Measurements from ENCODE around the gene CXCR5.
A peak's percentile ranks its signal among the peaks of the same experiment; 100 is the strongest.

The CXCR5 gene

GRCh38 chr11:118907051-118908042, 23.7 kb downstream of the CXCR5 start:
- Histone ChIP-seq H2BK120ac (ENCODE audit: low read depth, low read length) (no peak overlapping the region), H2BK5ac (ENCODE audit: low read length) (peak overlapping the region; percentile 28), H3K56ac (ENCODE audit: low read length) (peak overlapping the region; percentile 77), H3K27me3 (ENCODE audit: insufficient read depth, low read length, poor library complexity) (no peaks in the 10 kb centered on the region), H4K5ac (ENCODE audit: low read length) (no peak overlapping the region), H2AK5ac (ENCODE audit: low read length) (no peak overlapping the region), H2BK15ac (replicated peaks; ENCODE audit: low read depth) (no peak overlapping the region), H3K4me3 (ENCODE audit: low read length) (no peak overlapping the region), H3K4me2 (ENCODE audit: low read length) (peak overlapping the region; percentile 8), H3K27ac (ENCODE audit: low read depth, low read length) (peak overlapping the region; percentile 9), H3K18ac (ENCODE audit: low read length) (peak overlapping the region; percentile 19), H3K79me1 (ENCODE audit: low read length) (peaks cover 20% of the 10 kb centered on the region), H3K23ac (ENCODE audit: low read length) (no peak overlapping the region), H3K4me1 (ENCODE audit: control insufficient read depth, low read depth, low read length) (peaks cover 27% of the 10 kb centered on the region), H3K9ac (ENCODE audit: low read length) (peak overlapping the region; percentile 52), H3K4ac (ENCODE audit: low read depth, low read length) (no peak overlapping the region), H3K36me3 (ENCODE audit: control insufficient read depth, insufficient read depth, low read length) (peaks cover 6% of the 10 kb centered on the region), H3K79me2 (ENCODE audit: control insufficient read depth, insufficient read depth, low read length) (peaks cover 28% of the 10 kb centered on the region), H4K8ac (ENCODE audit: low read depth, low read length) (no peak overlapping the region)
- peak; percentile 86 for DNase-seq
- WGBS (ENCODE audit: extremely low coverage, insufficient coverage, low lambda C conversion rate), result no CpG with 5 or more reads among the region's 24 CpGs

- Histone ChIP-seq H3K79me2 (ENCODE audit: control insufficient read depth, insufficient read depth, low read length) (peaks cover 28% of the 10 kb centered on the region), H3K4me1 (ENCODE audit: control insufficient read depth, low read depth, low read length) (peaks cover 36% of the 10 kb centered on the region)
- WGBS (ENCODE audit: extremely low coverage, insufficient coverage, low lambda C conversion rate), result no CpG with 5 or more reads among the region's 13 CpGs
These were observed 24.6 kb downstream of the CXCR5 start for GRCh38 chr11:118908264-118908663.

GRCh38 chr11:118908901-118909618, 25.4 kb downstream of the CXCR5 start:
- peak overlapping the region; percentile 56 for H2BK120ac ChIP-seq (ENCODE audit: low read depth, low read length)
- no peak overlapping the region for H4K8ac ChIP-seq (ENCODE audit: low read depth, low read length)
- H3K27me3 ChIP-seq (ENCODE audit: insufficient read depth, low read length, poor library complexity), result no peaks in the 10 kb centered on the region
- peak; percentile 97 for DNase-seq
- H2AK5ac ChIP-seq (ENCODE audit: low read length), result peak overlapping the region; percentile 94
- H3K9ac ChIP-seq (ENCODE audit: low read length), result peak overlapping the region; percentile 92
- H3K27ac ChIP-seq (ENCODE audit: low read depth, low read length), result peak overlapping the region; percentile 98
- H3K56ac ChIP-seq (ENCODE audit: low read length), result peak overlapping the region; percentile 99
- no peaks in the 10 kb centered on the region for H3K36me3 ChIP-seq (ENCODE audit: control insufficient read depth, insufficient read depth, low read length)
- peak overlapping the region; percentile 98 for H3K4ac ChIP-seq (ENCODE audit: low read depth, low read length)
- H4K5ac ChIP-seq (ENCODE audit: low read length), result no peak overlapping the region
- H3K4me3 ChIP-seq (ENCODE audit: low read length), result no peak overlapping the region
- no peak overlapping the region for H2BK15ac ChIP-seq (replicated peaks; ENCODE audit: low read depth)
- peak overlapping the region; percentile 52 for H3K18ac ChIP-seq (ENCODE audit: low read length)
- H2BK5ac ChIP-seq (ENCODE audit: low read length), result peak overlapping the region; percentile 100
- peaks cover 31% of the 10 kb centered on the region for H3K79me2 ChIP-seq (ENCODE audit: control insufficient read depth, insufficient read depth, low read length)
- H3K4me1 ChIP-seq (ENCODE audit: control insufficient read depth, low read depth, low read length), result peaks cover 42% of the 10 kb centered on the region
- H3K79me1 ChIP-seq (ENCODE audit: low read length), result peaks cover 24% of the 10 kb centered on the region
- peak overlapping the region; percentile 73 for H3K4me2 ChIP-seq (ENCODE audit: low read length)
- no CpG with 5 or more reads among the region's 17 CpGs for WGBS (ENCODE audit: extremely low coverage, insufficient coverage, low lambda C conversion rate)
- no peak overlapping the region for H3K23ac ChIP-seq (ENCODE audit: low read length)

More at GRCh38 chr11:118908264-118908663, 24.6 kb downstream of the CXCR5 start:
- H3K18ac ChIP-seq (ENCODE audit: low read length), result peak overlapping the region; percentile 19
- peaks cover 6% of the 10 kb centered on the region for H3K36me3 ChIP-seq (ENCODE audit: control insufficient read depth, insufficient read depth, low read length)
- peak overlapping the region; percentile 1 for H3K9ac ChIP-seq (ENCODE audit: low read length)
- H3K4me3 ChIP-seq (ENCODE audit: low read length), result no peak overlapping the region
- H2BK5ac ChIP-seq (ENCODE audit: low read length), result no peak overlapping the region
- no peak overlapping the region for H3K23ac ChIP-seq (ENCODE audit: low read length)
- H3K56ac ChIP-seq (ENCODE audit: low read length), result peak overlapping the region; percentile 77
- H4K8ac ChIP-seq (ENCODE audit: low read depth, low read length), result no peak overlapping the region
- H3K27me3 ChIP-seq (ENCODE audit: insufficient read depth, low read length, poor library complexity), result no peaks in the 10 kb centered on the region
- H3K79me1 ChIP-seq (ENCODE audit: low read length), result peaks cover 27% of the 10 kb centered on the region
- H2AK5ac ChIP-seq (ENCODE audit: low read length), result no peak overlapping the region
- H2BK15ac ChIP-seq (replicated peaks; ENCODE audit: low read depth), result no peak overlapping the region
- no peak overlapping the region for H4K5ac ChIP-seq (ENCODE audit: low read length)
- peak overlapping the region; percentile 98 for H3K27ac ChIP-seq (ENCODE audit: low read depth, low read length)
- H2BK120ac ChIP-seq (ENCODE audit: low read depth, low read length), result peak overlapping the region; percentile 11
- no peak overlapping the region for H3K4me2 ChIP-seq (ENCODE audit: low read length)
- no peak overlapping the region for H3K4ac ChIP-seq (ENCODE audit: low read depth, low read length)
- DNase-seq, result no peak

GRCh38 chr11:118909619-118910308, 26.1 kb downstream of the CXCR5 start:
- peak overlapping the region; percentile 98 for H2AK5ac ChIP-seq (ENCODE audit: low read length)
- H3K36me3 ChIP-seq (ENCODE audit: control insufficient read depth, insufficient read depth, low read length), result no peaks in the 10 kb centered on the region
- no peaks in the 10 kb centered on the region for H3K27me3 ChIP-seq (ENCODE audit: insufficient read depth, low read length, poor library complexity)
- peak overlapping the region; percentile 73 for H3K4me2 ChIP-seq (ENCODE audit: low read length)
- H2BK5ac ChIP-seq (ENCODE audit: low read length), result peak overlapping the region; percentile 100
- H3K18ac ChIP-seq (ENCODE audit: low read length), result peak overlapping the region; percentile 52
- peak overlapping the region; percentile 69 for H3K23ac ChIP-seq (ENCODE audit: low read length)
- peaks cover 44% of the 10 kb centered on the region for H3K4me1 ChIP-seq (ENCODE audit: control insufficient read depth, low read depth, low read length)
- H3K79me1 ChIP-seq (ENCODE audit: low read length), result peaks cover 23% of the 10 kb centered on the region
- H3K79me2 ChIP-seq (ENCODE audit: control insufficient read depth, insufficient read depth, low read length), result peaks cover 33% of the 10 kb centered on the region
- peak overlapping the region; percentile 69 for H4K8ac ChIP-seq (ENCODE audit: low read depth, low read length)
- WGBS (ENCODE audit: extremely low coverage, insufficient coverage, low lambda C conversion rate), result no CpG with 5 or more reads among the region's 21 CpGs
- no peak overlapping the region for H4K5ac ChIP-seq (ENCODE audit: low read length)
- H3K9ac ChIP-seq (ENCODE audit: low read length), result peak overlapping the region; percentile 92
- H3K27ac ChIP-seq (ENCODE audit: low read depth, low read length), result peak overlapping the region; percentile 98
- H3K4ac ChIP-seq (ENCODE audit: low read depth, low read length), result peak overlapping the region; percentile 98
- DNase-seq, result peak; percentile 82
- no peak overlapping the region for H2BK15ac ChIP-seq (replicated peaks; ENCODE audit: low read depth)
- H3K4me3 ChIP-seq (ENCODE audit: low read length), result no peak overlapping the region
- peak overlapping the region; percentile 56 for H2BK120ac ChIP-seq (ENCODE audit: low read depth, low read length)
- peak overlapping the region; percentile 99 for H3K56ac ChIP-seq (ENCODE audit: low read length)

- H3K27me3 ChIP-seq (ENCODE audit: insufficient read depth, low read length, poor library complexity), result no peaks in the 10 kb centered on the region
- H3K56ac ChIP-seq (ENCODE audit: low read length), result peak overlapping the region; percentile 99
- peak overlapping the region; percentile 92 for H3K9ac ChIP-seq (ENCODE audit: low read length)
- H3K23ac ChIP-seq (ENCODE audit: low read length), result no peak overlapping the region
- H2BK5ac ChIP-seq (ENCODE audit: low read length), result peak overlapping the region; percentile 100
- H3K4me3 ChIP-seq (ENCODE audit: low read length), result no peak overlapping the region
- H2AK5ac ChIP-seq (ENCODE audit: low read length), result no peak overlapping the region
- peaks cover 39% of the 10 kb centered on the region for H3K79me2 ChIP-seq (ENCODE audit: control insufficient read depth, insufficient read depth, low read length)
- H3K27ac ChIP-seq (ENCODE audit: low read depth, low read length), result peak overlapping the region; percentile 98
- H4K5ac ChIP-seq (ENCODE audit: low read length), result no peak overlapping the region
- H3K4ac ChIP-seq (ENCODE audit: low read depth, low read length), result peak overlapping the region; percentile 98
- H3K79me1 ChIP-seq (ENCODE audit: low read length), result peaks cover 26% of the 10 kb centered on the region
- peak overlapping the region; percentile 91 for H3K18ac ChIP-seq (ENCODE audit: low read length)
- peak overlapping the region; percentile 56 for H2BK120ac ChIP-seq (ENCODE audit: low read depth, low read length)
- peak; percentile 96 for DNase-seq
- no peak overlapping the region for H2BK15ac ChIP-seq (replicated peaks; ENCODE audit: low read depth)
- no peak overlapping the region for H4K8ac ChIP-seq (ENCODE audit: low read depth, low read length)
- no peaks in the 10 kb centered on the region for H3K36me3 ChIP-seq (ENCODE audit: control insufficient read depth, insufficient read depth, low read length)
- no CpG with 5 or more reads among the region's 67 CpGs for WGBS (ENCODE audit: extremely low coverage, insufficient coverage, low lambda C conversion rate)
- peaks cover 49% of the 10 kb centered on the region for H3K4me1 ChIP-seq (ENCODE audit: control insufficient read depth, low read depth, low read length)
- H3K4me2 ChIP-seq (ENCODE audit: low read length), result peak overlapping the region; percentile 73
These were observed 26.8 kb downstream of the CXCR5 start for GRCh38 chr11:118910309-118911112.

All from mesendoderm (in vitro differentiated cells).